A549 (cell line): ENCODE data around the gene TAF1D.

ENCODE experiments used
- EP300 ChIP-seq, 2 experiments: fragments of >200 bp; sonication (Bioruptor Twin); formaldehyde crosslinking; IDR thresholded peaks; 2 replicates in 1 of 2; 3 replicates in 1 of 2; pipeline ENCODE4 v1.6.1; 2016 to 2017
- POLR2A ChIP-seq: IDR thresholded peaks from 2 replicates; pipeline ENCODE4 v1.6.1; 2012; ENCODE audit warnings: mild to moderate bottlenecking, low read length
- TF ChIP-seq, protein P1 (sequence below): fragments of >200 bp; sonication (Bioruptor Twin); formaldehyde crosslinking; IDR thresholded peaks from 3 replicates; pipeline ENCODE4 v1.5.1; 2016

DNA sequence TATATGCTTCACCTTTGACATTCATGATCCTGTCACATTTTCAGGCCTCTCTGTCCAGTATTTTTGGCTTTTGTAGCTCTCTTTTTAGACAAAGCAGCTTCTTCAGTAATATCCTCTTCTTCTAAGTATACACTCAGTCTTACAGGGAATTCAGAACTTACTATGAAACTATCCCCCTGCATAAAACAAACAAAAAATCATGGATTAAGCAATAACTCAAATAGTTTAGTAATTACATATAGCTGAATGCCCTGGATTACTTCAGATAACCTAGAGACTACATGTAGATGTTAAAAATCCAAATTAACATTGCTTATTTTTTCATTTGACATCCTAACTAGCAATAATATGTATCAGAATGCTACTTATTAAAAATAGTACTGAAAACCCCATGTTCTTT, 5.2 kb downstream of the TAF1D start:
- no peak for TF ChIP-seq EP300 (IDR thresholded peaks at IDR 0.05)
- no peak for TF ChIP-seq POLR2A
- TF ChIP-seq, protein P1, sequence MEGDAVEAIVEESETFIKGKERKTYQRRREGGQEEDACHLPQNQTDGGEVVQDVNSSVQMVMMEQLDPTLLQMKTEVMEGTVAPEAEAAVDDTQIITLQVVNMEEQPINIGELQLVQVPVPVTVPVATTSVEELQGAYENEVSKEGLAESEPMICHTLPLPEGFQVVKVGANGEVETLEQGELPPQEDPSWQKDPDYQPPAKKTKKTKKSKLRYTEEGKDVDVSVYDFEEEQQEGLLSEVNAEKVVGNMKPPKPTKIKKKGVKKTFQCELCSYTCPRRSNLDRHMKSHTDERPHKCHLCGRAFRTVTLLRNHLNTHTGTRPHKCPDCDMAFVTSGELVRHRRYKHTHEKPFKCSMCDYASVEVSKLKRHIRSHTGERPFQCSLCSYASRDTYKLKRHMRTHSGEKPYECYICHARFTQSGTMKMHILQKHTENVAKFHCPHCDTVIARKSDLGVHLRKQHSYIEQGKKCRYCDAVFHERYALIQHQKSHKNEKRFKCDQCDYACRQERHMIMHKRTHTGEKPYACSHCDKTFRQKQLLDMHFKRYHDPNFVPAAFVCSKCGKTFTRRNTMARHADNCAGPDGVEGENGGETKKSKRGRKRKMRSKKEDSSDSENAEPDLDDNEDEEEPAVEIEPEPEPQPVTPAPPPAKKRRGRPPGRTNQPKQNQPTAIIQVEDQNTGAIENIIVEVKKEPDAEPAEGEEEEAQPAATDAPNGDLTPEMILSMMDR: no peak
